ENCODE results near the gene FPR2.
"Not testable (repeated sequence)": the region's sequence is repeated elsewhere in the genome, so short reads cannot be mapped to it uniquely, and the experiment has no call there.

Gene FPR2

GRCh38 chr19:51760697-51761356 is at the start of gene FPR2:
Gene FPR2 (plus strand): TSS chr19:51761180. CDS start chr19:51768659, 7,479 bp downstream.
- no peak for DNase-seq

GRCh38 chr19:51711702-51712101 is 49.3 kb upstream of the FPR2 start:
- DNase-seq, result no peak

GRCh38 chr19:51712461-51713081 is 48.4 kb upstream of the FPR2 start:
- no peak for DNase-seq

- no peak for DNase-seq
Observed at GRCh38 chr19:51713319-51714285, 47.4 kb upstream of the FPR2 start.

- no peak for DNase-seq
Observed at GRCh38 chr19:51714848-51715247, 46.1 kb upstream of the FPR2 start.

- DNase-seq, result no peak
Observed at GRCh38 chr19:51715850-51716249, 45.1 kb upstream of the FPR2 start.

GRCh38 chr19:51716925-51717324 is 44.1 kb upstream of the FPR2 start:
- no peak for DNase-seq

- DNase-seq, result no peak
Observed at GRCh38 chr19:51719251-51719988, 41.6 kb upstream of the FPR2 start.

GRCh38 chr19:51721905-51722304 is 39.1 kb upstream of the FPR2 start:
- no peak for DNase-seq

GRCh38 chr19:51722492-51722891 is 38.5 kb upstream of the FPR2 start:
- no peak for DNase-seq

GRCh38 chr19:51724543-51724942 is 36.4 kb upstream of the FPR2 start:
- DNase-seq, result no peak

GRCh38 chr19:51726049-51726448 is 34.9 kb upstream of the FPR2 start:
- no peak for DNase-seq

- DNase-seq, result no peak
Observed at GRCh38 chr19:51727349-51727880, 33.6 kb upstream of the FPR2 start.

GRCh38 chr19:51729781-51730180 is 31.2 kb upstream of the FPR2 start:
- DNase-seq, result no peak

GRCh38 chr19:51733742-51734522 is 27.0 kb upstream of the FPR2 start:
- no peak for DNase-seq

- no peak for DNase-seq
Observed at GRCh38 chr19:51735759-51736449, 25.1 kb upstream of the FPR2 start.

GRCh38 chr19:51737389-51737788 is 23.6 kb upstream of the FPR2 start:
- no peak for DNase-seq

- no peak for DNase-seq
Observed at GRCh38 chr19:51737924-51738323, 23.1 kb upstream of the FPR2 start.

GRCh38 chr19:51738523-51738922 is 22.5 kb upstream of the FPR2 start:
- DNase-seq, result not testable (repeated sequence)

- no peak for DNase-seq
Observed at GRCh38 chr19:51739466-51740213, 21.3 kb upstream of the FPR2 start.

Data from stimulated activated CD4-positive, alpha-beta T cell treated with anti-CD3 and anti-CD28 coated beads, Interleukin-4, amount 100 ng/mL, for 1 hour (primary cell).